ENCODE results near the gene CLIP1. TPM values are rescaled to one million over a fixed set of nuclear protein-coding genes. Genes with fewer than 3 reads are reported as not detected.

CLIP1 gene
- total and polyA plus RNA-seq, 2 of the 8 experiments (the other 6 are each of a cell fraction or from before 2014, with no cell fraction given), result 19.0 to 27.6 TPM

DNA sequence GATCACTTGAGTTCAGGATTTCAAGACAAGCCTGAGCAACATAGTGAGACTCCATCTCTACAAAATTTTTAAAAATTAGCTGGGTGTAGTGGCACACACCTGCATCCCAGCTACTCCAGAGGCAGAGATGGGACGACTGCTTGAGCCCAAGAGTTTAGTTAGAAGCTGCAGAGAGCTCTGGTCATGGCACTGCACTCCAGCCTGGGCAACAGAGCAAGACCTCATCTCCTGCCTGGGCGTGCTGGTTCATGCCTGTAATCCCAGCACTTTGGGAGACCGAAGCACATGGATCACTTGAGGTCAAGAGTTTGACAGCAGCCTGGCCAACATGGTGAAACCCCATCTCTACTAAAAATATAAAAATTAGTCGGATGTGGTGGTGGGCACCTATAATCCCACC, 20.2 kb downstream of the CLIP1 start (continued):
- TF ChIP-seq, protein P1, sequence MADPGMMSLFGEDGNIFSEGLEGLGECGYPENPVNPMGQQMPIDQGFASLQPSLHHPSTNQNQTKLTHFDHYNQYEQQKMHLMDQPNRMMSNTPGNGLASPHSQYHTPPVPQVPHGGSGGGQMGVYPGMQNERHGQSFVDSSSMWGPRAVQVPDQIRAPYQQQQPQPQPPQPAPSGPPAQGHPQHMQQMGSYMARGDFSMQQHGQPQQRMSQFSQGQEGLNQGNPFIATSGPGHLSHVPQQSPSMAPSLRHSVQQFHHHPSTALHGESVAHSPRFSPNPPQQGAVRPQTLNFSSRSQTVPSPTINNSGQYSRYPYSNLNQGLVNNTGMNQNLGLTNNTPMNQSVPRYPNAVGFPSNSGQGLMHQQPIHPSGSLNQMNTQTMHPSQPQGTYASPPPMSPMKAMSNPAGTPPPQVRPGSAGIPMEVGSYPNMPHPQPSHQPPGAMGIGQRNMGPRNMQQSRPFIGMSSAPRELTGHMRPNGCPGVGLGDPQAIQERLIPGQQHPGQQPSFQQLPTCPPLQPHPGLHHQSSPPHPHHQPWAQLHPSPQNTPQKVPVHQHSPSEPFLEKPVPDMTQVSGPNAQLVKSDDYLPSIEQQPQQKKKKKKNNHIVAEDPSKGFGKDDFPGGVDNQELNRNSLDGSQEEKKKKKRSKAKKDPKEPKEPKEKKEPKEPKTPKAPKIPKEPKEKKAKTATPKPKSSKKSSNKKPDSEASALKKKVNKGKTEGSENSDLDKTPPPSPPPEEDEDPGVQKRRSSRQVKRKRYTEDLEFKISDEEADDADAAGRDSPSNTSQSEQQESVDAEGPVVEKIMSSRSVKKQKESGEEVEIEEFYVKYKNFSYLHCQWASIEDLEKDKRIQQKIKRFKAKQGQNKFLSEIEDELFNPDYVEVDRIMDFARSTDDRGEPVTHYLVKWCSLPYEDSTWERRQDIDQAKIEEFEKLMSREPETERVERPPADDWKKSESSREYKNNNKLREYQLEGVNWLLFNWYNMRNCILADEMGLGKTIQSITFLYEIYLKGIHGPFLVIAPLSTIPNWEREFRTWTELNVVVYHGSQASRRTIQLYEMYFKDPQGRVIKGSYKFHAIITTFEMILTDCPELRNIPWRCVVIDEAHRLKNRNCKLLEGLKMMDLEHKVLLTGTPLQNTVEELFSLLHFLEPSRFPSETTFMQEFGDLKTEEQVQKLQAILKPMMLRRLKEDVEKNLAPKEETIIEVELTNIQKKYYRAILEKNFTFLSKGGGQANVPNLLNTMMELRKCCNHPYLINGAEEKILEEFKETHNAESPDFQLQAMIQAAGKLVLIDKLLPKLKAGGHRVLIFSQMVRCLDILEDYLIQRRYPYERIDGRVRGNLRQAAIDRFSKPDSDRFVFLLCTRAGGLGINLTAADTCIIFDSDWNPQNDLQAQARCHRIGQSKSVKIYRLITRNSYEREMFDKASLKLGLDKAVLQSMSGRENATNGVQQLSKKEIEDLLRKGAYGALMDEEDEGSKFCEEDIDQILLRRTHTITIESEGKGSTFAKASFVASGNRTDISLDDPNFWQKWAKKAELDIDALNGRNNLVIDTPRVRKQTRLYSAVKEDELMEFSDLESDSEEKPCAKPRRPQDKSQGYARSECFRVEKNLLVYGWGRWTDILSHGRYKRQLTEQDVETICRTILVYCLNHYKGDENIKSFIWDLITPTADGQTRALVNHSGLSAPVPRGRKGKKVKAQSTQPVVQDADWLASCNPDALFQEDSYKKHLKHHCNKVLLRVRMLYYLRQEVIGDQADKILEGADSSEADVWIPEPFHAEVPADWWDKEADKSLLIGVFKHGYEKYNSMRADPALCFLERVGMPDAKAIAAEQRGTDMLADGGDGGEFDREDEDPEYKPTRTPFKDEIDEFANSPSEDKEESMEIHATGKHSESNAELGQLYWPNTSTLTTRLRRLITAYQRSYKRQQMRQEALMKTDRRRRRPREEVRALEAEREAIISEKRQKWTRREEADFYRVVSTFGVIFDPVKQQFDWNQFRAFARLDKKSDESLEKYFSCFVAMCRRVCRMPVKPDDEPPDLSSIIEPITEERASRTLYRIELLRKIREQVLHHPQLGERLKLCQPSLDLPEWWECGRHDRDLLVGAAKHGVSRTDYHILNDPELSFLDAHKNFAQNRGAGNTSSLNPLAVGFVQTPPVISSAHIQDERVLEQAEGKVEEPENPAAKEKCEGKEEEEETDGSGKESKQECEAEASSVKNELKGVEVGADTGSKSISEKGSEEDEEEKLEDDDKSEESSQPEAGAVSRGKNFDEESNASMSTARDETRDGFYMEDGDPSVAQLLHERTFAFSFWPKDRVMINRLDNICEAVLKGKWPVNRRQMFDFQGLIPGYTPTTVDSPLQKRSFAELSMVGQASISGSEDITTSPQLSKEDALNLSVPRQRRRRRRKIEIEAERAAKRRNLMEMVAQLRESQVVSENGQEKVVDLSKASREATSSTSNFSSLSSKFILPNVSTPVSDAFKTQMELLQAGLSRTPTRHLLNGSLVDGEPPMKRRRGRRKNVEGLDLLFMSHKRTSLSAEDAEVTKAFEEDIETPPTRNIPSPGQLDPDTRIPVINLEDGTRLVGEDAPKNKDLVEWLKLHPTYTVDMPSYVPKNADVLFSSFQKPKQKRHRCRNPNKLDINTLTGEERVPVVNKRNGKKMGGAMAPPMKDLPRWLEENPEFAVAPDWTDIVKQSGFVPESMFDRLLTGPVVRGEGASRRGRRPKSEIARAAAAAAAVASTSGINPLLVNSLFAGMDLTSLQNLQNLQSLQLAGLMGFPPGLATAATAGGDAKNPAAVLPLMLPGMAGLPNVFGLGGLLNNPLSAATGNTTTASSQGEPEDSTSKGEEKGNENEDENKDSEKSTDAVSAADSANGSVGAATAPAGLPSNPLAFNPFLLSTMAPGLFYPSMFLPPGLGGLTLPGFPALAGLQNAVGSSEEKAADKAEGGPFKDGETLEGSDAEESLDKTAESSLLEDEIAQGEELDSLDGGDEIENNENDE (IDR thresholded peaks at IDR 0.05; ENCODE audit: insufficient replicate concordance, low read length), result no peak
- no peak for TF ChIP-seq SRF (IDR thresholded peaks at IDR 0.05; ENCODE audit: low read depth, low read length)
- TF ChIP-seq PHF8 (conservative IDR thresholded peaks at IDR 0.05; ENCODE audit: low read depth, low read length), result no peak
- TF ChIP-seq POLR2A (IDR thresholded peaks at IDR 0.05; ENCODE audit: control extremely low read depth in 1 of 2, low read depth in 2 of 2, low read length in 2 of 2), result no peak
- TF ChIP-seq, protein P2, sequence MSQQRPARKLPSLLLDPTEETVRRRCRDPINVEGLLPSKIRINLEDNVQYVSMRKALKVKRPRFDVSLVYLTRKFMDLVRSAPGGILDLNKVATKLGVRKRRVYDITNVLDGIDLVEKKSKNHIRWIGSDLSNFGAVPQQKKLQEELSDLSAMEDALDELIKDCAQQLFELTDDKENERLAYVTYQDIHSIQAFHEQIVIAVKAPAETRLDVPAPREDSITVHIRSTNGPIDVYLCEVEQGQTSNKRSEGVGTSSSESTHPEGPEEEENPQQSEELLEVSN (IDR thresholded peaks at IDR 0.05), result no peak

Measured in H1 (cell line).